Measurements from ENCODE around the gene C2orf76.

Gene C2orf76

GRCh38 chr2:119337749-119338148 is 28.9 kb downstream of the C2orf76 start:
- DNase-seq, result no peak

- no peak for DNase-seq
Observed at GRCh38 chr2:119333833-119334232, 32.8 kb downstream of the C2orf76 start.

GRCh38 chr2:119333360-119333759 is 33.3 kb downstream of the C2orf76 start:
- peak; percentile 45 for DNase-seq

- DNase-seq, result no peak
Observed at GRCh38 chr2:119332953-119333352, 33.7 kb downstream of the C2orf76 start.

DNA sequence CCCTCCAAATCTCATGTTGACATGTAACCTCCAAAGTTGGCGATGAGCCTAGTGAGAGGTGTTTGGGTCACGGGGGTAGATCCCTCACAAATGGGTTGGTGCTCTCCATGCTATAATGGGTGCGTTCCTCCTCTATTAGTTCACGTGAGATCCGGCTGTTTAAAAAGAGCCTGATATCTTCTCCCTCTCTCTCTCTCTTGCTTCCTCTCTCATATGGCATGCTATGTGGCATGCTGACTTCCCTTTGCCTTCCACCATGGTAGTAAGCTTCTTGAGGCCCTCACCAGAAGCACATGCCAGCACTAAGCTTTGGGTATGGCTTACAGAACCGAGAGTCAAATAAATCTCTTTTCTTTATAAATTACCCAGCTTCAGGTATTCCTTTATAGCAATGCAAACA is 39.2 kb downstream of the C2orf76 start:
- DNase-seq, result no peak

DNA sequence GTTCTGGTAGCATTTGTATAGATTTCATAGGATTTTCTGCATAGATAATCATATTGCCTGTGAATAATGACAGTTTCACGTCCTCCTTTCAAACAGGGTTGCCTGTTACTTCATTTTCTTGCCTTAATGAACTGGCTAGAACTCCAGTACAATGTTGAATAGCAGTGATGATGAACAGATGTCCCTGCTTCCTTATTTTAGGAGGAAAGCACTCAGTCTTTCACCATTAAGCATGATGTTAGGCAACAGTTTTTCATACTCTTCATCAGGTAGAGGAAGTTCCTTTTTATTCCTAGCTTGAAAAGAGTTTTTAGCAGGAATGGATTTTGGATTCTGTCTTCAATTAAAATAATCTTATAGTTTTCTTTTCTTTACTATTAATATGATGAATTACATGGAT is 39.7 kb downstream of the C2orf76 start:
- peak; percentile 59 for DNase-seq

GRCh38 chr2:119324685-119325270 is 41.9 kb downstream of the C2orf76 start:
- no peak for DNase-seq

DNA sequence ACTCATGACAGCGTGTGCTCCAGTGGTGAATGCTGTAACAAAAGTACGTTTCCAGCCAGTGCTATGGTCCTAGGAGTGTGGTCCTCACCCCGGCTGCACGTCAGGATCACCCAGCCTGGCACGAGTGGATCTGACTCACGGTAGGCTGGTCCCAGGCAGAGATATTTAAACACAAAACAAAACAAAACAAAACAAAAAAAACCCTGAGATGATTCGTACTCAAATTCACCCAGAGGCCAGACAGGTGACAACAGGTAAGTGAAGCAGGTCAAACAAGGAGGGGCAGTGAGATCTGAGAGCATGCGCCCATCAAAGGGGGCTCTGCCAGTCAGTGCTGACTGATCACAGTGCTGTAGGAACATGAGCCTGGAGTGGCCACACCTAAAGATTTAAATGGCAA is 43.2 kb downstream of the C2orf76 start:
- no peak for DNase-seq

- no peak for DNase-seq
Observed at GRCh38 chr2:119319593-119319992, 47.0 kb downstream of the C2orf76 start.

DNA sequence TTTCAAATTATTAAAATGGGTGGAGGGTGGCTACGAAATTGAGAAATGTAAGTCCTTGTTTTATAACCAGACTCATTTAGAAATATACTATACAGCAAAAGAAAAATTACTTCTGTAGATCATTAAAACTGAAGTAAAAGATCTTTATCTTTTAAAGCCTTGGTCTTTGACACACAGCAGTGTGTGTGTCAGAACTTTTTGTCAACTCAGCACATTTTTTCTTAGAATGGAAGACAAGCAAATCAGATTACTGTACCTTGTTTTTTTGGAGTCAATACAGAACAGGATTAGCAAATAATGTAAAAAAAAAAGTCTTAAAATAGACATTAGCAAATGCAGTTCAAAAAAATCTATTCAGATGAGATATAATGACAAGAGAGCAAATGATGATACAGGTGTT is 49.1 kb downstream of the C2orf76 start:
- no peak for DNase-seq

GRCh38 chr2:119316066-119316465 is 50.6 kb downstream of the C2orf76 start:
- DNase-seq, result no peak

- DNase-seq, result no peak
Observed at GRCh38 chr2:119315241-119315925, 51.3 kb downstream of the C2orf76 start.

DNA sequence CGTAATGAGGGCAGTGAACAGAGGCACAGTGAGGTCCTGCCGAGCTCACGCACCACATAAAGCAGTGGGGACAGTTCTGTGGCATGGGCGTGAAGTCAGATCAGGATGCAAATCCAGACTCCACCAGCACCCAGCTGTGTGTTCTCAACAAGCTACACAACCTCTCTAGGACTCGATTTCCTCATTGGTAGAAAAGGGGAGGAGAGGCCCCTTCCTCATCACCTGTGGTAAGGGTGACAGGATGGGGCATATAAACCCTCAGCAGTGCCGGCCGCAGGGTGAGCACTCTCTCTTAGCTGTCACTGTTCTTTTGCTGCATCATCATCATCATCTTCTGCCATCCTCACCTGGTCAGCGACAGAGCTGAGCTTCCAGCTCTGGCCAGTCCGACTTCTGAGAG is 54.8 kb downstream of the C2orf76 start:
- no peak for DNase-seq

DNA sequence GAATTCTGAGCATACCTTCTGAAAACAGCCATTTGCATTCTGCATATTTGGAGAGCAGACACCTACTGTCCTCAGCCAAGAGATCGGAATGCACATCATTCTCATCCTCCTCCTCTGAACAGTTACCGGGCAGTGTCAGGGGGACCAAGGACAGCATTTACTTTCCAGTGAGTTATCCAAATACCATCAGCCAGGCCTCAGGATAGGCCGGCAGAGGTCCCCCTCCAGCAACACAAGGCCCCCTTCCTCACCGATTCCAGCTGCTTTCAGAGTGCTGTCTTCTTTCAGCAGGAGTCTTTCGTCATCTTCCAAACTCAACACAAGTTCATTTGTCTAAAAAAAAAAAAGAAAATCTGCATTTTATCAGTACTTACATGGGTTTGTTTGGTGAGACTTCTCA is 55.3 kb downstream of the C2orf76 start:
- no peak for DNase-seq

GRCh38 chr2:119308793-119309330 is 57.8 kb downstream of the C2orf76 start:
- no peak for DNase-seq

GRCh38 chr2:119307419-119308140 is 59.1 kb downstream of the C2orf76 start:
- DNase-seq, result no peak

DNA sequence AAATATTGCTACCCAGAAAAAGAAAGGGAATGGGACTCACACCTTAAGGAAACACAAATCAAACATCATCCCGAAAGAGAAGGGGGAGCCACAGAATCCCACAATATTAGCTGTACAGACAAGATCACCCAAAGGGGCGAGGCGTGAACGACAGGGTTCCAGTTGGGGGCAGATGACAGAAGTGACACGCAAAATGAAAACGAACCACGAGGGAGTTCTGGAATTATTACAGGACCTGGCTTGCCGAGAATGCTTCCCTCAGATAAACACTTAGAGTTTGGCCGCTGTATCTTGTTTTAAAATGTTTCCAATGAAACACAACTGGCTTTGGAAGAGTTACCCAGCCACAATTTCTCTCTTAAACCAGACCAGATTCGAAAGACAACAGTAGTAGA is 60.4 kb downstream of the C2orf76 start:
- DNase-seq, result no peak

DNA sequence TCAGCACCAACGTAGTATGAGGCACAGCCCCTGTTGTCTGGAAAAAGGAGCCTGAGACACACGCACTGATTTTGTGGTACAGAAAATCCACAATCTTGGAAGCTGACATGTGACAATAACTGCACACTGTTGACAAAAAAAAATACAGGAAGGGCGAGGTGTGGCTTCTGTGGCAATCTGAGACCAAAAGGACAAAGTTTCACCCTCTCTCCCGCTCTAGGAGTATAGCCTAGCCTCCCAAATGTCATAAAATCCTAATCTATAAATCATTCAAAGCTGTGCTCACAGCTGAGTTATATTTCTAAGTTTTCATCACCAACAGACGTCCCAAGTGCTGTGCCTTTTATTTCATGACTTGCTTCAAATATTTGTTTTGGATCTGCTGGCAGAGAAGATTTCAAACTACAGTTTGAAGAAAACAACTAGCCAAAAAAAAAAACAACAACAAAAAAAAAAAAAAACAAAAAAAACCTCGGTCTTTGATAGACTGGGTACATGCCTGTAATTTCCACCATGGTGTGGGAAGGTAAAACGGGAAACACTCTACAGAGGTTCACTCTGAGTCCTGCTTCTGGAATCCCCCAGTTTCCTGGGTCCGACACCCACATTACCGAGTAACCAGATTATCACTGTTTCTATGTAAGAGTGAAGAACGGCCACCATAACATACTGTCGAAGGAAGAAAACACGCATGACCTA is 61.0 kb downstream of the C2orf76 start:
- no peak for DNase-seq

DNA sequence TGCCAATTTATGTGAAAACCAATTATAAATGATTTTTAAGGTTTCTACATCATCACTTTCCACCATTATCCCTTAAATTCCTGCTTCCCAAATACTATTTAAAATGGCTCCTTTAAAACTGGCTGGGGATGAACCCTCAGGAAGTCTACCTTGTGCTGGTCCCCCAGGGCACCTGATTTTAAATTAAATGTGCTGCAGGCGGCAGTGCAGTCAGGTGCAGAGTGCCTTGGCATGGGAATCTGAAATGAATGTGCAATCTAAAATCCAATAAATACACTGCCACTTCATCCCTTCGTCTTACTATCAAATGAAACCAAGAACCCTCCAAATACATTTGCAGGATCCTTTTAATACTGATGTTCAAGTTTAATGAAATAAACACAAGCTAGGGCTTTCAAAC is 61.8 kb downstream of the C2orf76 start:
- no peak for DNase-seq

DNA sequence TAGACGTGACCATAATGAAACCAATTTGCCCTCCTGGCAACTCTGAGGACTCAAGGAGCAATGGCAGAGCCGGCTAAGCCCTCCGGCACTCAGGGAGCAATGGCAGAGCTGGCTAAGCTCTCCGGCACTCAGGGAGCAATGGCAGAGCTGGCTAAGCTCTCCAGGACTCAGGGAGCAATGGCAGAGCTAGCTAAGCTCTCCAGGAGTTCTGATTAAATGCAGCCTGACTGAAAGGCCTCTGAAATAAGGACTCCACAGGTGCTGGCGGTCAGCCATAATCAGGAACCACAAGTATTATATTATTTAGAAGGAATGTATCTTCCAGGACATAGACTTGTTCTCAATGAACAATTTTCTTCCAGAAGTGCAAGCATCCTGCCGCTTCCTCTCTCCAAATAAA is 65.2 kb downstream of the C2orf76 start:
- no peak for DNase-seq

DNA sequence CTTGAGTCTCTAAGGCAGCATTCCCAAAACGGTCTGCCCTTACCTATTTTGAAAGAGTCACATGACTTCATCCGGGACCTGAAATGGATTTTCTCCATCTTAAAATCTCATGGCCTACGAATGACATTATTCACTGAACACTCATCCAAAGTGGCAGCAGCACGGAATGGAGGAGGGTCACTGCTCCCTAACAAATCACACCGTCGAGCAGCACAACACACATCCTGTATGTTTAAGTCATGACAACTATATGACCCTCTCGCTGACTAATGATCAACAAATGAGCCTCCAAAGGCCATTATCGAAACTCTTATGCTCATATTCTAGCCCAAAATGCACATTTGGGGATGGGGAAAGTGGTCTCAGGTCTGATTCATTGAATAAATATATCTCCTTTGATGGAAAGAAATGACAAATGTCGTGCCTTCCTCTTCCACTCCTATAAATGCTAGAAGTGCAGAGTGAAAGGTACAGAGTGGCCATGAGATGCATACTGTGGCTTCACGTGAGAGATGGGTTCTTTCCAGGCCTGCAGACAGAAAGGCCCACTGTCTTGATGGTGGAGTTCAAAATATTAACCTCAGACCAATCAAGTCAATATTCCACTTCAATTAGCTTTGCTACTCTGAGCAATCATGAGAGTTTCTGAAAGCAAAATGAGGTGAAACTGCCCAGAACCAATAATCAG is 70.8 kb downstream of the C2orf76 start:
- DNase-seq, result no peak

DNA sequence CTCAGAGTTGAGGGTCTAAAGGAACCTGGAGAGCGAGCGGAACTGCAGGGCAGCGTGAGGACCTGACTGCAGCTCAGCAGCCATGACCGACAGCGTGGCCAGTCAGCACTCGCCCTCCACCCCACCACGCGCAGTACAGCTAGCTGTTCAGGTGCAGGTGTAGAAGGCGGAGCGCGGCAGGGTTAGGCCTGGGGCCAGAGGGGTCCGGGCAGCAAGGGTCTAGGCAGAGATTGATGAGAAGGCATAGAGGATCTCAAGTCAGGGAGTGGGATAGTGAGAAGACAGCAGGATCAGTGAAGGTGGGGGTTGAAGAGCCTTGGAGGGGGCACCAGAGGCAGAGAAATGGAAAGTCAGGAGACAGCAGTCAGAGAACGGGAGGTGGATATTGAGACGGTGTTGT is 72.0 kb downstream of the C2orf76 start:
- no peak for DNase-seq

GRCh38 chr2:119293900-119294299 is 72.7 kb downstream of the C2orf76 start:
- DNase-seq, result no peak

Data from hematopoietic multipotent progenitor cell treated with erythropoietin and hydrocortisone succinate and interleukin-3 and kit ligand, for 4 days (in vitro differentiated cells).